Transverse colon (tissue), 4 donors: ENCODE data around the gene LCN2. TPM values are rescaled to one million over a fixed set of nuclear protein-coding genes. Genes with fewer than 3 reads are reported as not detected.
A peak's percentile ranks its signal among the peaks of the same experiment; 100 is the strongest.

Experiments used
- DNase-seq: peaks from one replicate; pipeline ENCODE4 v3.0.0-alpha.2; 2019
- H3K27ac ChIP-seq, 4 donors: fragments of 200-600 bp; sonication (generic); 2 replicates each; pipeline ENCODE4 v1.5.1; 2016 to 2018; ENCODE audit warnings: inconsistent platforms in 4 of 4
- H3K27me3 ChIP-seq: fragments of 200-600 bp; sonication (generic); 2 replicates; pipeline ENCODE4 v1.5.1; 2017; ENCODE audit warnings: inconsistent platforms
- H3K36me3 ChIP-seq, 4 donors: fragments of 200-600 bp; sonication (generic); 2 replicates each; pipeline ENCODE4 v1.5.1; 2017 to 2019; ENCODE audit warnings: inconsistent platforms in 4 of 4
- H3K4me1 ChIP-seq, 4 donors: fragments of 200-600 bp; sonication (generic); 2 replicates each; pipeline ENCODE4 v1.5.1; 2017 to 2020; ENCODE audit warnings: inconsistent platforms in 4 of 4
- H3K4me3 ChIP-seq, 4 donors: fragments of 200-600 bp; sonication (generic); 1 replicate in 1 of 4; 2 replicates in 3 of 4; pipeline versions ENCODE4 v1.5.1 to v1.6.1; 2017 to 2019; ENCODE audit warnings: inconsistent platforms in 4 of 4
- H3K9me3 ChIP-seq, 2 donors: fragments of 200-600 bp; sonication (generic); 2 replicates each; pipeline ENCODE4 v1.5.1; 2017 to 2019; ENCODE audit warnings: inconsistent platforms in 2 of 2
- EP300 ChIP-seq: sonication (generic); formaldehyde crosslinking; IDR thresholded peaks from one replicate; pipeline ENCODE4 v1.6.1; 2017; ENCODE audit warnings: antibody characterized with exemption, low read depth
- POLR2A ChIP-seq: fragments of 450-650 bp; IDR thresholded peaks from one replicate; pipeline ENCODE4 v1.6.1; 2016; ENCODE audit warnings: antibody characterized with exemption, mild to moderate bottlenecking, moderate library complexity
- POLR2AphosphoS5 ChIP-seq, 3 donors: sonication (generic); formaldehyde crosslinking; IDR thresholded peaks; one replicate each; pipeline ENCODE4 v1.6.1; 2016; ENCODE audit warnings: antibody characterized with exemption in 3 of 3
- WGBS, 2 donors: methylation state at CpG; one replicate each; pipeline ENCODE4 v1.1.5; 2018; ENCODE audit warnings: low coverage in 1 of 2; 5-methylcytosine and 5-hydroxymethylcytosine counted together
- in situ Hi-C, 4 donors: fragments of 200-750 bp; cut with MboI; loops; one replicate each; pipeline versions ENCODE4 v1.15.0 to v1.15.1; 2017; ENCODE audit warnings: low sequenced_read_pairs in 3 of 4, low pct_ligation_motif_present in 1 of 4, low pct_unique_long_range_greater_than_20kb in 1 of 4
- intact Hi-C: fragments of 100-400 bp; cut with DNase I; formaldehyde crosslinking; loops from one replicate; pipeline ENCODE4 v1.15.1; 2023; ENCODE audit warnings: low total_unique reads
- total RNA-seq, 4 donors: library from RNA; depleted of rRNA; stranded (reverse); fragments of >200 nt; gene quantifications; one replicate each; pipeline ENCODE4 v1.1.0, GENCODE V29; 2016
- TF ChIP-seq, protein P1 (sequence below), 5 experiments: fragments of 200-600 bp in 3 of 5; fragments of 450-650 bp in 2 of 5; sonication (generic) in 3 of 5; IDR thresholded peaks; 1 replicate in 2 of 5; 2 replicates in 3 of 5; pipeline ENCODE4 v1.5.1; 2016 to 2017; ENCODE audit warnings: antibody characterized with exemption in 5 of 5, inconsistent platforms in 3 of 5, mild to moderate bottlenecking in 2 of 5, moderate library complexity in 1 of 5

LCN2 gene
- total RNA-seq, 4 donors from 2014 or later: 8.6 to 115 (median 37.3) TPM

DNA sequence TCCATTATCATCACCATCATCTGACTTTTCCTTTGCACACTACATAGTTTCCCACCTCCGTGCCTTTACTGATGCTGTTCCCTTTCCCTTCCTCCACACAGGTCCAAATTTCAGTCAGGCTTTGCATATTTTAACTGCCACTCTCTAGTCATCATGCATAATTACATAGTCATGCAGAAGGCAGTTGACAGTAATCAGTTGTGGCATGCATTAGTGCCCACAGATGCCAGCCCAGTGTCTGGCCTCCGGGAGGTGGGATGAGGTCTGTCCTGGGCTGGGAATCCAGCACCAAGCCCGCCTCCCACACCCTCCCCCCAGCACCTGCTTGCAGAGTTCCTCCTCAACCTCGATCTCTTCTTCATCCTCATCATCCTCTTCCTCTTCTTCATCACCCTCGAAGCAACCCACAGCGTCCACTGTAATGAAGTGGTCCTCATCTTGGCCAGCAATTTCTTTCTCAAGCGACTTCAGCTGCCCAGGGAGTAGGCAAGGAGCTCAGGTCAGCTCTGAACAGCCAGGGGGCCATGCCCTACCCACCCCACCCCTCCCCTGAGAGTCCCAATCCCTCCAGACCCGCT, 19.6 kb downstream of the LCN2 start:
- Histone ChIP-seq H3K4me3 (no peak overlapping the region), H3K27ac (no peak overlapping the region), H3K36me3 (peaks cover 0 to 41% (median 20%) of the 10 kb centered on the region in 4 donors), H3K9me3 (no peaks in the 10 kb centered on the region), H3K4me1 (no peaks in the 10 kb centered on the region), H3K27me3 (no peaks in the 10 kb centered on the region)
- TF ChIP-seq EP300 (no peak), POLR2A (no peak), POLR2AphosphoS5 (IDR thresholded peaks at IDR 0.05) (no peak)
- TF ChIP-seq, protein P1, sequence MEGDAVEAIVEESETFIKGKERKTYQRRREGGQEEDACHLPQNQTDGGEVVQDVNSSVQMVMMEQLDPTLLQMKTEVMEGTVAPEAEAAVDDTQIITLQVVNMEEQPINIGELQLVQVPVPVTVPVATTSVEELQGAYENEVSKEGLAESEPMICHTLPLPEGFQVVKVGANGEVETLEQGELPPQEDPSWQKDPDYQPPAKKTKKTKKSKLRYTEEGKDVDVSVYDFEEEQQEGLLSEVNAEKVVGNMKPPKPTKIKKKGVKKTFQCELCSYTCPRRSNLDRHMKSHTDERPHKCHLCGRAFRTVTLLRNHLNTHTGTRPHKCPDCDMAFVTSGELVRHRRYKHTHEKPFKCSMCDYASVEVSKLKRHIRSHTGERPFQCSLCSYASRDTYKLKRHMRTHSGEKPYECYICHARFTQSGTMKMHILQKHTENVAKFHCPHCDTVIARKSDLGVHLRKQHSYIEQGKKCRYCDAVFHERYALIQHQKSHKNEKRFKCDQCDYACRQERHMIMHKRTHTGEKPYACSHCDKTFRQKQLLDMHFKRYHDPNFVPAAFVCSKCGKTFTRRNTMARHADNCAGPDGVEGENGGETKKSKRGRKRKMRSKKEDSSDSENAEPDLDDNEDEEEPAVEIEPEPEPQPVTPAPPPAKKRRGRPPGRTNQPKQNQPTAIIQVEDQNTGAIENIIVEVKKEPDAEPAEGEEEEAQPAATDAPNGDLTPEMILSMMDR (IDR thresholded peaks at IDR 0.05): no peak
- DNase-seq: no peak
- intact Hi-C loops: no loop called here
- in situ Hi-C loops: no loop called here
- WGBS, 2 donors: 89% methylated on average over 8 of the region's 8 CpGs; no CpG with 5 or more reads in 1 of the 2 donors

DNA sequence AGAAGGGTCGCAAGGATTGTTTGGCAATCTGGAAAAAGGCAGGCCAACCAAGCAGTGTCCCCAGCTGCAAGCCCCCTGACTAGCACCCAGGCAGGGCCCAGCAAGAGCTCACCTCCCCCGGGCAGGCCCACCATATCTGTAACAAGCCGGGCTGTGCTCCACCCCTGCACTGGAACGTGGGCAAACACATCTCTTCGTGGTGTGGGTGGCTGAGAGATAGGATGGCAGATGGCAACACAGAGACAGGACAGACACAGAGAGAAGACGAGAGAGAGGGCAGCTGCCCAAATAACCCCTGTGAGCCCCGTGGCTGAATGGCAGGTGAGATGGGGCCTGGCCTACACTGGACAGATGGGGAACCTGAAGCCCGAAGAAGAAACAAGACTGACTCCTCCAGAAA, 20.2 kb downstream of the LCN2 start:
- in situ Hi-C loops: no loop called here
- no peak overlapping the region for H3K27ac ChIP-seq
- H3K27me3 ChIP-seq: no peaks in the 10 kb centered on the region
- H3K4me3 ChIP-seq: no peak overlapping the region
- no peak for TF ChIP-seq POLR2AphosphoS5 (IDR thresholded peaks at IDR 0.05)
- TF ChIP-seq, protein P1 (IDR thresholded peaks at IDR 0.05): no peak
- TF ChIP-seq EP300: no peak
- TF ChIP-seq POLR2A: no peak
- DNase-seq: no peak
- 92 to 95% methylated on average over 3 to 8 of the region's 8 CpGs for WGBS, 2 donors
- no peaks in the 10 kb centered on the region for H3K9me3 ChIP-seq
- intact Hi-C loops: no loop called here
- peaks cover 0 to 41% (median 18%) of the 10 kb centered on the region in 4 donors for H3K36me3 ChIP-seq
- no peaks in the 10 kb centered on the region for H3K4me1 ChIP-seq

DNA sequence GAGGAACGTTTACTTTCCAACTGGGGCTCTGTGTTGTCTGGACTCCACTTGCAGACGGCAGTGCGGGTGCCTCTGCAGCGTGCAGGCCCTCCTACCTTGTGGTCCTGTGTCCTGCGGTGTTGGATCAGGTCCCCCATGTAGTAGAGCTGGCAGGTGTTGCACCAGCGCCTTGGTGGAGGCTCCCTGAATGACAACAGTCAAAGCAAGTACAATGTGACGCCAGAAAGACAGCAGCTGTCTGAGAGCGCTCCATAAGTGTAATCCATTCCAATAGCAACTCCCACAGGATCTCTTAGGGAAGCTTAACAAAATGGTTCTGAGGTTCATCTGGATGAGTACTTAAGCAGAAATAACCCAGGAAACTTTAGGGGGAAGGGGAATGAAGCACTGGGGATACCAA, 20.7 kb downstream of the LCN2 start:
- WGBS, 2 donors: 96 to 100% methylated on average over 1 to 8 of the region's 8 CpGs
- in situ Hi-C loops: no loop called here
- H3K4me3 ChIP-seq: no peak overlapping the region
- H3K9me3 ChIP-seq: no peaks in the 10 kb centered on the region
- no peaks in the 10 kb centered on the region for H3K4me1 ChIP-seq
- no peak for DNase-seq
- H3K27me3 ChIP-seq: no peaks in the 10 kb centered on the region
- H3K36me3 ChIP-seq: peaks cover 0 to 41% (median 17%) of the 10 kb centered on the region in 4 donors
- no peak overlapping the region for H3K27ac ChIP-seq
- TF ChIP-seq POLR2A (no peak), POLR2AphosphoS5 (IDR thresholded peaks at IDR 0.05) (no peak)
- TF ChIP-seq, protein P1 (IDR thresholded peaks at IDR 0.05): no peak
- intact Hi-C loops: no loop called here

DNA sequence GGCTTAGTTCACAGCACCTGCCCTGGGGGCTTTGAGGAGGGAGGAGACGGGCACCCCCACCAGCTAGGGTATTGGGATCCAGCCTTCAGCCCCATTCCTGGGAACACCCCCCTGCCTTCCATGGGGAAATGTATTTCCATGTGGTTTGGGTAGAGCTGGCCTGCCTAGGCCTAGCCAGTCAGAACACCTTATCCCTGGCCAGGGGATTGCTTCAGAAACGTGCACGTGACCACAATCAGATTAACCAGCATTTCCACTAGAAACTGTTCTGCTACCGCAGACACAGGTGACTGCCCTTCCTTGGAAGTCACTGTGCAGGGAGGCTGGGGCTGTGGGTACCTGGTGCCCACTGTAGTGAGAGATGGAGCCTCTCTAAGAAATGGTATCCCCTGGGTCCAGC, 24.8 kb downstream of the LCN2 start:
- intact Hi-C loops (no loop called here), in situ Hi-C loops (no loop called here)
- Histone ChIP-seq H3K9me3 (no peaks in the 10 kb centered on the region), H3K36me3 (peaks cover 0 to 43% (median 18%) of the 10 kb centered on the region in 4 donors), H3K27me3 (no peaks in the 10 kb centered on the region), H3K4me3 (no peak overlapping the region), H3K27ac (no peak overlapping the region), H3K4me1 (no peaks in the 10 kb centered on the region)
- WGBS, 2 donors: 80 to 100% methylated on average over 1 to 4 of the region's 4 CpGs
- no peak for TF ChIP-seq POLR2A
- TF ChIP-seq POLR2AphosphoS5 (IDR thresholded peaks at IDR 0.05): no peak
- no peak for DNase-seq

DNA sequence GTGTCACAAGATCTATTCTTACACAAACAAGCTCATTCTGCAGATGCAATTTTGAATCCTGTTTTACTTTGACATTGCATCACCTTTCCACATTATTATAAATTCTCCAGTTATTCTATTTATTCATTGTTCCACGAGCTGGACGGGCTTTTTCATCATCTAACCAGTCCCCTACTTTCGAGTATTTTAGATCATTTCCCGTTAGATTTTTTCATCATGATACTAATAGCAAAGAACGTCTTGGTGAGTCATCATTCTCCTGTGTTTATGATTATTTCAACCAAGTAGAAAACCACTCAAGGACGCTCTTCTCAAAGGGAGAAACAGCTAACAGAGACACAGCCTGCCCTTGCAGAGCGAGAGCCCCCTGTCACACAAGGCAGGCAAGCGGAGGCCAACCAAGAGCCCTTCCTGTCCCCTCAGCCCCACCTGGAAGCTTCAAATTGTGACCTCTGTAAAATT, 25.9 kb downstream of the LCN2 start:
- DNase-seq: no peak
- no peaks in the 10 kb centered on the region for H3K9me3 ChIP-seq
- H3K4me1 ChIP-seq: no peaks in the 10 kb centered on the region
- H3K27ac ChIP-seq: peak overlapping the region; percentile 18 to 48 (median 20)
- 64 to 65% methylated on average over 6 to 8 of the region's 8 CpGs for WGBS, 2 donors
- TF ChIP-seq POLR2A (no peak), POLR2AphosphoS5 (IDR thresholded peaks at IDR 0.05) (no peak), EP300 (no peak)
- TF ChIP-seq, protein P1 (IDR thresholded peaks at IDR 0.05): no peak
- in situ Hi-C loops: no loop called here
- intact Hi-C loops: no loop called here
- H3K4me3 ChIP-seq: no peak overlapping the region
- peaks cover 0 to 43% (median 18%) of the 10 kb centered on the region in 4 donors for H3K36me3 ChIP-seq
- H3K27me3 ChIP-seq: no peaks in the 10 kb centered on the region
